GM21737 (cell line): ENCODE measurements around the gene SMURF1.

Experiments
- ATAC-seq: cut with Tn5 transposase; IDR thresholded peaks from one replicate; pipeline ENCODE4 v1.9.1; 2021; ENCODE audit warnings: mild to moderate bottlenecking, moderate library complexity; ENCODE audit not compliant: unreplicated experiment

SMURF1 gene

DNA sequence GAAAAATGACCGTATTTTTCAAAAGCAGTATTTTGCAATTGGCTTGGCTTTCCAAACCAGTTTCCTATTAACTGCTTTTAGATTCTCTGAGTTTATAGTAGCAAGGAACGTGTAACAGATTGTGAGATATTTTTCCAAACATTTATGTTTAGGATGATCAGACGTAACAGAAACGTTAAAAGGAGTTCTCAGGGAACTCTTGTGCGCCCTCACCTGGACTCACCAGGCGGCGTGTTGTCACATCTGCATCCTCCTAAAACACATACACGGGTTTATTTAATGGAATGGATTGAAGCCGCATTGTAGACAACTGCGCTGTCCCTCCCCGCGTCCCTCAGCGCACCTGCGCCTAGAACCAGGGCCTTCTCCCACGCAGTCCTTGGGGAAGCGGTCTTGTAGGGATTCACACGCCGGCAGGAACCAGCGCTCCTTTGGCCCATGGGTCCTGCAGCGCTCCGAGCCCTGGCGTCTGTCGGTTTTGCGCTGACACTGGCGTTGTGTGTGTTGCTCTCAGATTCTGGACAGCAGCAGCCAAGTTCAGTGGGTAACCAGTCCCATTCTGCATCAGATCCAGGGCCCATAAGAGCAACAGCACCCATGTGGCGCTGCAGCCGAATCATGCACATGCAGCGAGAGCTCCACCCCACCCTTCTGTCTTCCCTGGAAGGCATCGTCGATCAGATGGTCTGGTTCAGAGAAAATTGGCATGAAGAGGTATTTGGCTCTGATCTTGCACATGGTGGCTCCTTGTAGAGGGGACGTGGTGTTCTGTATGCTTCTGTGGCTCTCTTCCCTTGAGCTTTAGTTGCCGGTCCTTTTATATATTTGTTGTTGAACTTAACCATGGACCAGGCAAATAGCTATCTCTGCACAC, 150.6 kb downstream of the SMURF1 start:
- no peak for ATAC-seq

DNA sequence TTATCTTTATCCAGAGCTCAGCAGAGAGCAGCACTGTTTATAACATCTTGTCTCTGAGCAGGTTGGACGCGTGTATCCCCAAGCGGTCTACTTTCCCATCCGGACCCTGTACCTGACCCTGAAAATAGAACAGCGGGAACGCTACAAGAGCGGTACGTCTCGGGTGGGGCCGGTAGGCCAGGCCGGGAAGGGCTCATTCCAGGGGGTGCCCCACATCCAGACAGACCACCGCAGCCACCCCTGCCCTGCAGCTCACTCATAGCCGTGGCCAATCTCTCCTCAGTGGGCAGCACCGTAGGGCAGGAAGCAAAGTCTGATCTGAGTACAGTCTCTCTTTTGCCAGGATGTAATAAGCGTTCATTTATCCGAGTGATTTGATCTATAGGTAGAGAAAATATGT, 151.8 kb downstream of the SMURF1 start:
- no peak for ATAC-seq

DNA sequence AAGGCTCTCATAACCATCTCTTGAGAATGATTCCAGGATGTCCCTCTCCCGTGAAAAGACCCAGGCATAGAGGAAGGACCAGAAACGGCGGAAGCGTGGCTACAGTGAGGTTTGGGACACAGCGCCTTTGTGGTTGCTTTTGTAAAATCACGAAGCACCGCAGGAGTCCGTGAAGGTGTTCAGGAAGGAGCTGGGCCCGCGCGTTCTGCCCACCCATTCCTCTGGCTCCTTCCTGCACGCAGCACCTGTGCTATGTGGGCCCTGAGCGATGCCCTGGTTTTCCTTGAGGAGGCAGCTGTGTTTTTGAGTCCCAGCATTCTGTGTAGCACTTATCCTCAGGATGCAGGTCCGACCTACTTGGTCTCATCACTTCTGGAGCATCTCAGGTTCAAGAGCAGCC, 152.8 kb downstream of the SMURF1 start:
- ATAC-seq = no peak

DNA sequence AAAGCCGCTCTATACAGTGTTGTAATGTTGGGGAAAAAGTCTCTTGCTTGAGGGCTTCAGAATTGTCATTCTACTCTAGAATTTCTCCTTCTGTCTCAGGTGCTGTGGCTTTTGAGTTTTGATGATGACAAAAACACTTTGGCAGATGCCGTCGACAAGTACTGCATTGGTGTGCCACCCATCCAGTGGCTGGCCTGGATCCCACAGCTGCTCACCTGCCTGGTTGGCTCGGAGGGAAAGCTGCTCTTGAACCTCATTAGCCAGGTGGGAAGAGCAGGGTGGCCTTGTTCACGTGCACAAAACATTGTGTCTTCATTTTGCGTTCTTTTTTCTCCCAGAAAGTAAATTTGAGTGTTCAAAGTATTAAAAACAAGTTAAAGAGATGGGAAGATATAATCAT, 153.6 kb downstream of the SMURF1 start:
- ATAC-seq = no peak

DNA sequence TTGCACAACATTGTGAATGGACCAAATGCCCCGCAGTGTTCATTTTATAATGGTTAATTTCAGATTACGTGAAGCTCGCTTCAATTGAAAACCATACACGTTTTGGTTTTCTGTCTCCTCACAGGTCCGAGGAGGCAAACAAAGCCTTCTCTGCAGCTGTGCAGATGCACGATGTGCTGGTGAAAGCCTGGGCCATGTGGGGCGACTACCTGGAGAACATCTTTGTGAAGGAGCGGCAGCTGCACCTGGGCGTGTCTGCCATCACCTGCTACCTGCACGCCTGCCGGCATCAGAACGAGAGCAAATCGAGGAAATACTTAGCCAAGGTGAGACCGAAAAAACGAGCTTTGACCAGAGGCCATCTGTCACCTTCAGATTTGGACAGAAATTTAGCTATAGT, 155.3 kb downstream of the SMURF1 start:
- ATAC-seq = no peak

DNA sequence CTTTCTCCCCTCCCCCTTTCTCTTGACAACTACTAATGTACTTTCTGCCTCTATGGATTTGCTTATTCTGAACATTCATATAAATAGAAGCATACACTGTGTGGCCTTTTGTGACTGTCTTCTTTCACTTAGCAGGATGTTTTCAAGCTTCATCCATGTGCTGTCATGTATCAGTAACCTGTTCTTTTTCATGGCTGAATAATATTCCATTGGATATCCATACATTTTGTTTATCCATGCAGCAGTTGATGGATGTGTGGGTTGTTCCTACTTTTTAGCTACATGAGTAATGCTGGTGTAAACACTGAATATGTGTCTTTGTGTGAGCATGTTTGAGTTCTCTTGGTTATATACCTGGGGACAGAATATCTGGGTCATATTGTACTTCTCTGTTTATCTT, 158.0 kb downstream of the SMURF1 start:
- ATAC-seq = no peak

DNA sequence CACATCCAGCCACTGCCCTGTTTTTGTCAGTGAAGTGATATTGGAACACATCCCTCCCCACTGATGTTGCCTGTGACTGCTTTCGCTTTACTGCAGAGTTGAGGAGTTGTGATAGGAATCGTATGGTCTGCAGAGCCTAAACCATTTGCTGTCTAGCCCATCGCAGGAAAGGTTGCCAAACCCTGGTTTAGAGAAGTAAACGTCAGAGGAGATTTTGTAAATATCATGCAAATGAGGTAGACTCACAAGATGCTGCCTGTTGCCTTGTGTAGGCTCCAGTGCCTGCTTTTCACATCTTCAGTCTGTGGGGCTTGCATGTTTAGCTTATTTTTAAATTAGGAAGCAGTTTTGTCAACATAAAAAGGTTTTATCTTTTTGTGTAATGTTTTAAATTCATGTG, 158.5 kb downstream of the SMURF1 start:
- no peak for ATAC-seq

DNA sequence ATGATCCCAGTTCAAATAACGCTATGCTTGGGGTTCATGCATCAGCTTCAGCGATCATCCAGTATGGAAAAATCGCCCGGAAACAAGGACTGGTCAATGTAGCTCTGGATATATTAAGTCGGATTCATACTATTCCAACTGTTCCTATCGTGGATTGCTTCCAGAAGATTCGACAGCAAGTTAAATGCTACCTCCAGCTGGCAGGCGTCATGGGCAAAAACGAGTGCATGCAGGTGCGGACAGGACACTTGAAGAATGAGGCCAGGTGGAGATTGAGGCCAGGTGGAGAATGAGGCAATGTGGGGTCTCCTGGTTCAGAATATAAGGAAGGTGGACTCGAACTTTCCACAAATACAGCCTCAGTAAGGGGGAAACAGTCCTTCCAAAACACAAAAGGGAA, 159.8 kb downstream of the SMURF1 start:
- ATAC-seq = no peak

DNA sequence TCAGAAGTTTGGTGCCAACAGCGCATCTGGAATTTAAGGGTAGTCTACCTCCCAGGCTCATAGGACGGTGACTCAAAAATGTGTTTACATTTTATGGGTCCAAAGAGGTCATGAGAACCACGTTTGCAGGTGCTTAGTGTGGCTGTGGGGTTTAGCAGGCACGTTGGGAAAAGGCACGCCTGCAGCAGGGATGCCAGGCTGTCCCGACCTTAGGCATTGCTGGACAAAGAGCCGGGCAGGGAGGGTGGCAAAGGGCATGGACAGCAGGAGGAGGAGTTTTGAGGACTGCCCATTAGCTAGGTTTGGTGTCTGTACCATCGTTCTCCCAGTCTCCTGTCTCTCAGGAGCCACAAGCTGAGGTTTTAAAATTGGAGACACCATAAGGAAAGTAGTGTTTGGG, 161.2 kb downstream of the SMURF1 start:
- no peak for ATAC-seq

DNA sequence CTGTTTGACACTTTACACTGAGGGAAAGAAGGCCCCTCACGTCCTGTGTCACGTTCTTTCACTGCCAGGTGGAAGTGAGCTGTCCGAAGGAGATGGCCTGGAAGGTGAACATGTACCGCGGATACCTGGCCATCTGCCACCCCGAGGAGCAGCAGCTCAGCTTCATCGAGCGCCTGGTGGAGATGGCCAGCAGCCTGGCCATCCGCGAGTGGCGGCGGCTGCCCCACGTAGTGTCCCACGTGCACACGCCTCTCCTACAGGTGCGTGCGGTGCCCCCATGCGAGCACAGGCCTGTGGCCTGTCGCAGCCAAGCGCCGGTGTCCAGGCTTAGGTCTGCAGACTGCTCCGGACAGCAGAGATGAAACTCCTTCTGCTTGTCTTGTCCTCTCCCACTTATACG, 162.2 kb downstream of the SMURF1 start:
- no peak for ATAC-seq

DNA sequence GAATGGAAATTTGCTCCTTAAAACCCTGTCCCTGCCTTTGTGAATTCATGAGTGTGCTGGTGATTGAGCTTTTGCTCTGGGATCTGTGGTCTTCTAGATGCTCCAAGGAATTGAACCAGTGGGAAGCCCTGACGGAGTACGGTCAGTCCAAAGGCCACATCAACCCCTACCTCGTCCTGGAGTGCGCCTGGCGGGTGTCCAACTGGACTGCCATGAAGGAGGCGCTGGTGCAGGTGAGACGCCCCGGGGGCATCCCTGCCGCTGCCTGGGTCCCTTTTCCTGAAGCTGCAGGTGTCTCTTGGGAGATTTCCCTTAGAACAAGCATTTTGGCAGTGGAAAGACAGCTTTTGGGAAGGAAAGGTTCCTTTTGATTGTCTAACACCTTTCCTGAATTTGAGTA, 165.2 kb downstream of the SMURF1 start:
- ATAC-seq = no peak
